Measurements from ENCODE around the gene TMEM273.

Gene TMEM273

GRCh38 chr10:49175587-49176309, 12.4 kb downstream of the TMEM273 start:
- DNase-seq: no peak

- DNase-seq: no peak
Observed at GRCh38 chr10:49174926-49175500, 13.2 kb downstream of the TMEM273 start.

- DNase-seq: no peak
Observed at GRCh38 chr10:49174261-49174925, 13.8 kb downstream of the TMEM273 start.

DNA sequence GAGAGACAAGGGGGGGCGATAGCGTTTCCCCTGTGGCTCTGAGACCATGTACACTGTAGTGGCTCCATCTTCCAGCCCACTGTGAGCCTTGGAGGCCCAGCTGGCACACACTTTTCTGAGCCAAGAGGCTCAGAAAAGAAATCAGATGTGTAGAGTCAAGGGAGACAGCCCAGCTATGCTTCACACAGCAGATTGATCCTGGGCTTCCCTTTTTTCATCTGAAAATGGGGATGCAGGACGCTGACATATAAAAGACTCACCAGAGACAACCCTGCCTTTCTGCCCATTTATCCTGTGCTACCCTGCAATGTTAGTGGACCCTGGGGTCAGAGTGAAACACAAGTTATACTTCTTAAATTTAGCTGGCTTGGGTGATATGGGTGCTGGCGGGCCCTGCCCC, 14.3 kb downstream of the TMEM273 start:
- DNase-seq: no peak

DNA sequence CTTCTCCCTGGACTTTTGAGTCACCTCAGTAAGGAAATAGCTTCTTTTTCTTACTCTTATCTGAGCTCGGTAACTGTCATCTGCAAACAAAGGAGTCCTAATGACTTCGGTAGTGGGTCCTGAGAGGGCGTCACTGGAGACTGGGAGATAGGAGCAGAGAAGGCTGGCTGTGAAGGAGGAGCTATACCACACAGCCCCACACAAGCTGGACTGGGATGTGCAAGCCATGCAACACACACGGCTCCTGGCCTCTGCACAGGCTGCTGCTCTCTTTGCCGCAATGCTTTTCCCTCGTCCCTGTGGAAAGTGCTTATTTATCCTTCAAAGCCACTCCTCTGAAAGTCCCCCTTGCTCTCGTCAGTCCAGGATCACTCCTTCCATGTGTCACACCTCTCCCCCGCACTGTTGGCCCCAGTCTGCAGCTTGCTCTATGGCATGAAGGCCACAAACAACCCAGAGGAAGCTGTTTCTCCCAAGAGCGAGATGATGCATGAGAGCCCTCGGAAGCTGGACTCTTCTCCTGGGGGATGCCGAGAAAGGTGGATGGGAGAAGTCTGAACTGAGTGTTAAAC, 14.9 kb downstream of the TMEM273 start:
- no peak for DNase-seq

GRCh38 chr10:49172777-49173132, 15.4 kb downstream of the TMEM273 start:
- no peak for DNase-seq

DNA sequence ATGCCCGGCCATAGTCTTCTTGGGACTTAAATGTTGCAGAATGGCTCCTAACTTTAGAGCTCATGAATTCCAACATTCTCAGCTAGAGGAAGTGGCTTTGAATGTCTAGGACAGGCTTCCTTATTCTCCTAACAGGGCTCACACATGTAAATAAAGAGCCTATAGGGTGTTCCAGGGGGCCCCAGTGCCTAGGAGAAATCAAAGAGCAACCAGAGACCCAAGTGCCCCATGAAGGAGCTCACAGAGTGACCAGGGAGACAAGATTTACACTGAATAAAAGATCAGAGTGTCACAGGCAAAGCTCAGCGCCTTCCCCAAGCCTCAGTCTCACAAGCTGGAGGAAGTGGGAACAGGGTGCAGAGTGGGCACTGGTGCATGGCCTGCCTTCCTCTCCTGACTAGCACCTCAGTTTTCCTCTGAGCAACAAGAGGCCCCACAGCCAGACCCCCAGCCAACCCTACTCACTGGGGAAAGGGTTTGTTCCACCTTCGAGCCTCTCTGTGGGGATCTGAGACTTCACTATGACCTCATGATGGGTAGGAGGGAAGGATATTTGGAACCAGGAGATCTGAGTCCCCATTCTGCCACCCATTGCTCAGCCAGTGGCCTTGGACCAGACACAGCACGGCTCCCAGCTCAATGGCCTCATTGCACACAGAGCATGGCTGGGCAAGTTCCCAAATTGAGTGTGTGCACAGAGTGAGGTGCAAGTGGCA, 16.0 kb downstream of the TMEM273 start:
- no peak for DNase-seq

DNA sequence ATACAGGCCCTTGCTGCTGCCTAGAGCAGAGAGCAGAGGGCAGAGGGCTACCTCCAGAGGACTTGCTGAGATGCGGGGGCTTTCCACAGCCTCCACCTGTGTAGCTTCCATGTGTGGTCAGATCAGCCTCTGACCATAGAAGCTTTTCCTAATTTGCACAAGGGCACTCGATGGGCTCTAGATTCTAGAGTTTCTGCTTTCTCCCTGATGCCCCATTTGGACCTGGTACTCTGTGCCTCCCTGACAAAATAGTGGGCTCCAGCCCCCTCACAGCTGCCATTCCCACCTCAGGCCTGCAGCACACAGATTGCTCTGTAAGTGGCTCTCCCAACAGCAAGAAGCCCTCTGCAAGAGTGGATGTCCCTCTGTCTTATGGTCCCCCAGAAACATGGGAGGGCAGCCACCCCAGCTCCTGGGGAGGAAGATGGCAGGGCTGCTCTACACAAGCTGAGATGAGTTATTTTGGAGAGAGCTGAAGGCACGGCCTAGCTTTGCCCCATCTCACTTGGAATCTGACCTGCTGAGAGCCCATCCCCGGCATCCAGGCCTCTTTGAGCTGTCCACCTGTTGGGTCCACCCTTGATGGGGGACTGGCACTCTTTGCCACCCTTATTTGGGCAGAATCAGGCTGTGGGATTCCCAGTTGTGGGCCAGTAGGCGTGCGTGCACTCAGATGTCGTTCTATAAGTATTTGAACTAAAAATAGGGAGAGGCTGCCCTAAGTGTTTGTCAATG, 16.7 kb downstream of the TMEM273 start:
- DNase-seq: no peak

DNA sequence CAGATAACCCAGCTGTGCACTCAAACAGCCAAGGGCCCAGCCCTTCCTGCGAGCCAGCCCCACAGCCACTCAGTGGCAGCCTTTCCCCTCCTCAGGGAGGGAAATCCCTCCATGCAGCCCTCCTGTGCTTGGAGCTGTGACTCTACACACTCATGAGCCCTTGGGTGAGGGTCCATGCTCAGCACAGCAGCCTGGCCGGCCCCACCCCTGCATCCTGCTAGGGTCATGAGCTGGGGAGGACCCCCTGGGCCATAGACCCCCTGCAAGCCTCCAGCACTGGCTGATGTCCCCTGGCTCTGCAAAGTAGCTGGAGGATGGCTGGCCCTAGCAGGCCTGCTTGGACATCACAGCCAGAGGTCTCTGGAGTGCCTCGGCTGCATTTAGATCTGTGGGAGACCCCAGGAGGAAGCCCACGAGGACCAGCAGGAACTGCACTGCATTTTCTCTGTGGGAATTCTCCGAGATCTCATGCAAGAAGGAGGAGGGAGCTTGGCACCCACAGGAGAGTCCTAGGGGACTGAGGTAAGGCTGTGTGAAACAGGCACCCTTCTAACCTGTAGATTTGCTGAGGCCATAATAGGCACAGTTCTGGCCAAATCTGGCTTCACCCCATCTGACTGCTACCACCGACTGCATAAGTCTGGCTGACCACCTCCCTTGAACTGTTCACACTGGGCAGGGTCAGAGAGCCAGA, 17.4 kb downstream of the TMEM273 start:
- DNase-seq: no peak

DNA sequence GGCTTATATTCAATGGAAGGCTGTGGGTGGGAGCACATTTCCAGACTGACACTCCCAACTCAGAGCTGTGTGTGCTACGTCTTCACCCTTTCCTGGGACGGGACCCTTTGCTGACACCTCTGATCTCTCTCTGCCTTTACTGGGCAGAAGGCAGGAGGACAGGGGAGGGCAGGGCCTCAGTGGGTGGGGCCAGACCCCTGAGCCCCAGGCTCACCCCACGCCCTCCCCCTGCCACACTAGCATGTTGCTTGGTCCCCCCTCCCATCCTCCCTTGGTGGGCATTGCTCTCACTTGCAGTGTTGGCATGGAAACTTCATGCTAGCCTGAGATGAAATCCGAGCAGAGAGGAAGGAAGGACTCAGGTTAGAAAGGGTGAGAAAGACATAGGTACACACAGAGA, 18.4 kb downstream of the TMEM273 start:
- DNase-seq: no peak

GRCh38 chr10:49168831-49169500, 19.2 kb downstream of the TMEM273 start:
- DNase-seq: no peak

DNA sequence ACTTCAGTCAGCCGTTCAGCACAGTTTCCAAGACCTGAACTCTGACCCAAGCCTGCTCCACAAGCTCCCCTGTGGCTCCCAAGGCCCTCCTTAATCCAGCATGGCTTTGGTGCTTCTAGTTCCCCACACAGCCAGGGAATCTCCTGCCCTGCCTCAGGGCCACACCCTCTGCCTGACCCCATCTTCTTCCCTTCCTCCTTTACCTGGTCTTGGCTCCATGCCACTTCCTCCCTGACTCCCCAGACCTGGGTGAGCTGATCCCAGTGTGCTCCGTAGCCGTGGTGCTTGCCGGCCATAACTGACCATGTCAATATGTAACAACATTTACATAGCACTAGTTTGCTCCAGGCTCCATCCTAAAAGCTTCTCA, 20.0 kb downstream of the TMEM273 start:
- DNase-seq: no peak

DNA sequence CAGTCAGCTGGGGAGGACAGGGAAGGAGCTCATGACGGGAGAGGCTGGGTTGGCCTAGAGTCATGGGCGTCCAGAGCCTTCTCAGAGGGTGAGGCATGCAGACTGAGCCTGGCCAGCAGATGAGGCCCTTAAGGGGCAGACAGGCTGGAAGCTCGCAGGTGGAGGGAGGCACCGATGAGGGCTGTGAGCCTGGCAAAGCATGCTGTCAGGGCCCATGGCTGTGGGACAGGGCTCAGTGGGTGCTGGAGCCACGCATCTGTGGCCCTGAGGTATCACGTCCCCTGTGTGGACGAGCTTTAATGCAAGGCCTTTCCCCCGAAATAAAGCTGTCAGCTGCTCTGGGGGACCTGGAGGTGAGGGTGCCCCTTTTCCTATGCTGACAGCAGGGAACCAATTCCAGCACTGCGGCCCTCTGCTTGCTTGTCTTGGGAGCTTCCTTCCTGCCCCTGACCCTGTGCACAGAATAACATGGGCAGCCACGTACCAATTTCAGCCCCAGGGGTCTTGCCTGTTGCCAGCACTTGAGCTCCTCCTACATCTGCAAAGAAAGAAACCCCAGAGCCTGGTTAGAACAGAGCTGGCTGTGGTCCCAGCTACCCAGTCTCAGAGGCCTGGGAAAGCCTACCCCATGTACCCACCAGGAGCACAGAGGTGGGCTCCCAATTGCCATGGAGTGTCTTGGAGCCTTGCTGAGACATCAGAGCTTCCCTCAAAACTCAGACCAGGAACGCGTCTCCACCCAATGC, 20.6 kb downstream of the TMEM273 start:
- DNase-seq: no peak

DNA sequence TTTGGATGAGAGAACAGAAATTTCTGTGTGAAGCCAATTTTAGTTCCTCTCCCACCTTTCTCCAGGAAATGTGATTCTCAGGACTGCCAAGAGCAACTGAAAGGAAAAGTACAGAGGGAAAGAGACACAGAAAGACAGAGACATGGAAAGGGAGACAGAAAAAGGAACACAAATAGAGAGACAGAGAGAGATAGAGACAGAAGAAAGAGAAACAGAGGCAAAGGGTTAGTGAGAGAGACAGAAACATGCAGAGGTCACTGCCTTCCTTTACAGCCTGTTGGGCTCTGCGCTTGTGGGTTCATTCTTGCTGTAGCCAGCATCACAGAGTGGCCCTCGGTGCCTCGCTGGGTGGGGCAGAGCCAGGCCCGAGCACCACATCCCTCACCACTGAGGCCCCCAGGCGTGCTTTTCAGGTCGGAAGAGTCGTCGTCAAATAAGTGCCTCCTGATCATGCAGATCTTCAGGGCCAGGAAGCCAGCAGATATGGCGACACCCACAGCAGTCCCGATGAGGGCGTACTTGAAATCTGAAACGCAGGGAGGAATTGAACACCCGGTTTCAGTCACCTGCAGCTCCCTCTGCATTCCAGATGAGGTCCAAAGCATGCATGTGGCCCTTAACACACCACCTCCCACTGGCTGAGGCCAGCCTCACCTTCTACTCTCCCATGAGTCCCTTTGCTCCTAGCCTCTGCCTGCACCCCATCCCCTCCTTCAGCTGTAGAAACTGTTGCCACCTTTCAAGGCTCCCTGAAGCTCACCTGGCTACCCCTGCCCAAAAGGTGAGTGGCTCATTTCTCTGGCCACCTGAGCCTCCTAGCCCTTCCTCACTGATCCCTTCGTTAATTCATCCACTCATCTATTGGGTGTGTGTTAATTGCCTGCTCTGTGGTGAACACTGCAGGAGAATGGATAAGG, 21.4 kb downstream of the TMEM273 start:
- DNase-seq: no peak

DNA sequence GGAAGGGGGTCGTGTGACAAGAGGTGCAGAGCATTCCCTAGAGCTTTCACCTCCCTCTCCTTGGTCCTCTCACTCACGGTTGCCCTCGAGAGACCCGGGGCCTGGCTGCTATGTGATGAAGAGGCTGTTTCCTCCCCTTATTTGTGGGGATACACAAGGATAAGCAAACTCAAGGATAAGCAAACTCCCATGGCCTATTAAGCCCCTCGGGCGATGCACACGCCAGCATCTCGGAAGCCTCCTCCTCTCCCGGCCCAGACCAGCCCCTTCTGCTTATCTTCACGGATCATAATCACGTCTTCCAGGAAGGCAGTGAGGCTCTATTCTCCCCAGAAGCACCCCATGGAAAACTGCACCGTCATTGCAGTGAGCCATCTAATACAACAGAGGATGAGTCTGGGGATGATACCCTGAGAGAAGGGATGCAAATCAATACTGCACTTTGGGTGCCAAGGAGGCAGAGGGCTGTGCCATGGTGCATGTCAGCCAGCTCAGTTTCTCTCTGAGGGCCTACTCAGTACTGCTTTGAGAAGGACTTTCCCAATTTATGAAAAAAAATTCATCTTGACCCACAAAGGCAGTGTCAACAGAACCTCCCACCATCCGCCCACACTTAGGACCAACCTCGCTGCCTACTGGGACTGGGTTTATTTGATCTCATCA, 22.2 kb downstream of the TMEM273 start:
- DNase-seq: no peak

GRCh38 chr10:49165259-49165658, 22.9 kb downstream of the TMEM273 start:
- no peak for DNase-seq

DNA sequence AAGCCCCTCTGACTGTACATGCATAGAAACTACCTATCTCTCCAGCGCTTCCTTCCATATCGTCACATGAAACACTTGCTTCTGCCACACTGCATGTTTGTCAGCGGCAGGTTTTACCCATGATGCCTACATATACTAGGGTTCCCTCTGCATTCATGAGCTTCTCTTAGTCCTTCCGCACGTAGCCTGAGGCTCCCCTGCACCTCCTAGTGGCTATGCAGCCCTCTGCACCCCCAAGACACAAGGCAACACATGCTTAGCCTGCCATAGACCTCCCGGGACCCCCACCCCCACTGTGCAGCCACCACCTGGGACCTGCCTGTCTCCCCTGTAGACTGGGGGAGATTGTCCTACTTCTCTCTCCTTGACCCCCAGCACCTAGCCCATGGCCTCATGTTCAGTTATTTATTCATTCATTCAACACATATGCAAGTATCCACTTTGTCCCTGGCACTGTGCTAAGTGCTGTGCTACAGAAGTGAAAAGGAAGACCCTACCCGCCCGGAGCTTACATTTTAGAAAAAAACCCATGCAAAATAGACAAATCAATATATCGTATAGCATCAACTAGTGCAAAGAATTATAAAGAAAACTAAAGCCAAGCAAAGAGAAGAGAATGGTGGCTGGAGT, 23.5 kb downstream of the TMEM273 start:
- peak; percentile 19 for DNase-seq

DNA sequence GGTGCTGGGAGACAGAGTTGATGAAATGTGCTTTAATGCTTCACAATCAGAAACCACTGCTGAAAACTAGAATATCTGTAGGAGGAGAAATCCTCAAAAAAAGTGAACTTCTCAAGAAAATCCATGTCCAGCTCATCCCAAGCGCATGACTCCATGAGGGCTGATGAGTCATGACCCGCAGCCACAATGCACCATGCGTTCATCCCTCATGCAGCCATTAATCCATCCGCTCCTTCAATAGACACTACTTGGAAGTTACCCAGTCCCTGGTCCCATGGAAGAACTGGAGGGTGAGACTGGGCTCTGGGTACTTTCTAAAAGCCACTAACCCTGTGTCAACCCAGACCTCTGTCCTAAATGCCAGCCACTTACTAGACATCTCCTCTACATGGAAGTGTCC, 24.4 kb downstream of the TMEM273 start:
- DNase-seq: no peak

Measured in activated CD4-positive, alpha-beta T cell treated with anti-CD3 and anti-CD28 coated beads, Interleukin-2, amount 50 U/mL, for 1 hour (primary cell).